CD4-positive, alpha-beta T cell treated with Interleukin-1 beta for 1 hour (primary cell): Measurements from ENCODE around the gene RASSF5.
"Not testable (repeated sequence)": the region's sequence is repeated elsewhere in the genome, so short reads cannot be mapped to it uniquely, and the experiment has no call there.

Experiments used
- DNase-seq, 2 donors: peaks; one replicate each; pipeline ENCODE4 v3.0.0-alpha.2; 2020 to 2022

Gene RASSF5

DNA sequence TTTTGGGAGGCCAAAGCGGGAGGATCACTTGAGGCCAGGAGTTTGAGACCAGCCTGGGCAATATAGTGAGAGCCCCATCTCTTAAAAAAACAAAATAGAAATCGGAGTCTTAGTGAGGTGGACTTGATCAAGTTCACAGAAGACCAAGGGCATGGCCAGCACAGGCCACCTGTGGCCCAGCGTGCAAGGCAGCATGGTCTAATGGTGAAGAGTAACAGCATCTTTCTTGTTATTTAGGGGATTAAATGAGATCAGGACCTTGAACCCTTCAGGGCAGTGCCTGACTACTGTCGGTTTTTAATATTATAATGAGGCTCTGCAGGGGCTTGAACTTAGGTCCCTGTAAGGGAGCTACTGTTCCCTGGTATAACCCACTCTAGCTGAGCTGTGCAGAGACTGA lies 66.4 kb downstream of the RASSF5 start:
- no peak for DNase-seq

- peak; percentile 67 to 79 for DNase-seq
Measured at GRCh38 chr1:206575165-206575893, 68.0 kb downstream of the RASSF5 start.

- no peak for DNase-seq
Measured at GRCh38 chr1:206575894-206576737, 68.8 kb downstream of the RASSF5 start.

- no peak for DNase-seq
Measured at GRCh38 chr1:206577626-206578025, 70.3 kb downstream of the RASSF5 start.

GRCh38 chr1:206578068-206578977 lies 71.0 kb downstream of the RASSF5 start:
- peak in 1 of 2 donors; percentile 44 for DNase-seq

- no peak for DNase-seq
Measured at GRCh38 chr1:206578978-206579374, 71.6 kb downstream of the RASSF5 start.

DNA sequence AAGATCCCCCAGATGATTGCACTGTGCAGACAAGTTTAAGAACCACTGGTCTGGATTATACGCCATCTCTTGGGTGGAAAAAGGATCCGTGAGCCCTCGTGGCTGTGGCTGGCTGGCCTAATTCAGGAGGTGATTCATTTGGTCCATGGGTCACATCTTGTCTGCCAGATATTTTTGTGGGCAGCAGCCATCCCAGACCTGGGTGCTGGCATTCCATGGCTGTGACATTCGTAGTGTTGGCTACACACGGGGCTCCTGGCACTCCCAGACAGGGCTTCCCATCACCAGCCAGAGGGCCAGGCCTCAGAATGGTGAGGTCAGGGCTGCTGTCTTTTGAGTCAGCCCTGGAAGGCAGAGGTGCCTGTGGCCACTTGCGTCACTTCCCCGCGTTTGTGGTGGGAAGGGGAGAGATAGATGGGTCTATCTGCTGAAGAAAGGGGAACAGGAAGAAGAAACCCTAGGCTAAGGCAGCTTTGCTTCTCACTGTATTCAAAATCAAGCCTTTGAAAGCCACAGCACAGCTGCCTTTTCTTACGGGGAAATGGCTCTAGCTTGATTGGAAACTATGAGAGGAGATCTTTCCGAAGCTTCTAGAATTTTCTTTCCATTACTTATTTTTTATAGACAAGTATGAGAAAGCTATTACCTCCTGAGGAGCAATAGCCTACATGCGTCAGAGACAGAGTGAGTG lies 72.6 kb downstream of the RASSF5 start:
- DNase-seq, result peak; percentile 90 to 94

DNA sequence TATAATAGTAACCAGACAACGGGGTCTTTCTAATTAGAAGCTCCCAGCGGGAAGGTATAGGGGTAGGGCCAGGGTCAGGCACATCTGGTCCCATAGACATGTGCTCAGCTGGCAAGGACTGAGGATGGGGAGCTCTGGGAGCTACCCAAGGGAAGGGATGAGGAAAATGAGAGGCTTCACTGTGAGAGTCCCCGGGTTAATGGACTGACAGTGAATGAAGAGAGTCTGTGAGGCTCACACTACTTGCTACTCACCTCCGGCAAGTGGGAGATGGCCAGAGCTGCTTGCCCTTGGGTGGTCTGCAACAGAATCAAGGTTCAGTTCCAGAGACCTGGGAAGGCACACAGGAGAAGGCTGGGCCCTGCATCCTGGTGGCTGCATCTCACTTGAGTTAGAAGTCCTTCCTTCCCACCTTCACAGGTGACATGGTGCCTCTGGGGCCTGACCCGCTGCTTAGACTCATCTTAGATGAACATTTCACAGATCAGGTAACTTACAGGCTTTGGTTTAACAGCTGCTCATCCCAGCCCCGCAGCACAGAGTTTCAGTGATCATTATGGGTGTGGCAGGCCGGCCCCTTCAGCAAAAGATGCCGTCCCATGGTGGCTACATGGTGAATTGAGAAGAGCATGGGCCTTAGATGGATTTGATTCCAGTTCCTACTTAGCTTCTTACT lies 73.2 kb downstream of the RASSF5 start:
- DNase-seq, result no peak

DNA sequence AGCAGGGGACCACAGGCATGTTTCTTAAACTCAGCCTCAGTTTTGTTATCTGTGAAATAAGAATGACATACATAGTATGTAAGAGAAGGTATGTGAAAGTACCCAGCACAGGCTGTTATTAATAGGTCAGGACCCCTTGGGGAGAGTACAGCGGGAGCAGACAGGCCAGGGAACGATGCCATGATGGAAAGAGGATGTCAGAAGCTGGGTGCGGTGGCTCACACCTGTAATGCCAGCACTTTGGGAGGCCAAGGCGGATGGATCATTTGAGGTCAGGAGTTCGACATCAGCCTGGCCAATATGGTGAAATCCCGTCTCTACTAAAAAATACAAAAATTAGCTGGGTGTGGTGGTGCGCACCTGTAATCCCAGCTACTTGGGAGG lies 73.8 kb downstream of the RASSF5 start:
- not testable (repeated sequence) for DNase-seq

- DNase-seq, result peak; percentile 83 to 89
Measured at GRCh38 chr1:206581571-206581981, 74.2 kb downstream of the RASSF5 start.

DNA sequence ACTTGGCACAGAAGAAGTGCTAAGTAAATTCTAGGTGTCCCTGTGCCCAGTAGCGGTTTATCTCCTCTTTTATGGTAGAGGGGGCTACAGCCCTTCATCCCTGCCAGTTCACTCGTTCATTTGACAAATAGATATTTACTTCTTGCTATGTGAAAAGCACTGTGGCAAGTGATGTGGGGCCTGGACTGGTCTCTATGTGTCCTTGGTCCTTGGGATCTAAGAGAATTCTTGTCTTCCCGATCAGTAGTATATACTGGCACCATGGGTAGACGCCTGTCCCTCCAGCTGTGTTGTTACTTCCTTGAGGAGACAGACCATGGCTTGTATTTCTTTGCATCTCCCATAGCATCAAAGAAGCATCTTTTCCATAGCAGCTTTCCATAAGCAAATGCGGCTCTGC lies 75.2 kb downstream of the RASSF5 start:
- no peak for DNase-seq

GRCh38 chr1:206582971-206583706 lies 75.8 kb downstream of the RASSF5 start:
- no peak for DNase-seq

DNA sequence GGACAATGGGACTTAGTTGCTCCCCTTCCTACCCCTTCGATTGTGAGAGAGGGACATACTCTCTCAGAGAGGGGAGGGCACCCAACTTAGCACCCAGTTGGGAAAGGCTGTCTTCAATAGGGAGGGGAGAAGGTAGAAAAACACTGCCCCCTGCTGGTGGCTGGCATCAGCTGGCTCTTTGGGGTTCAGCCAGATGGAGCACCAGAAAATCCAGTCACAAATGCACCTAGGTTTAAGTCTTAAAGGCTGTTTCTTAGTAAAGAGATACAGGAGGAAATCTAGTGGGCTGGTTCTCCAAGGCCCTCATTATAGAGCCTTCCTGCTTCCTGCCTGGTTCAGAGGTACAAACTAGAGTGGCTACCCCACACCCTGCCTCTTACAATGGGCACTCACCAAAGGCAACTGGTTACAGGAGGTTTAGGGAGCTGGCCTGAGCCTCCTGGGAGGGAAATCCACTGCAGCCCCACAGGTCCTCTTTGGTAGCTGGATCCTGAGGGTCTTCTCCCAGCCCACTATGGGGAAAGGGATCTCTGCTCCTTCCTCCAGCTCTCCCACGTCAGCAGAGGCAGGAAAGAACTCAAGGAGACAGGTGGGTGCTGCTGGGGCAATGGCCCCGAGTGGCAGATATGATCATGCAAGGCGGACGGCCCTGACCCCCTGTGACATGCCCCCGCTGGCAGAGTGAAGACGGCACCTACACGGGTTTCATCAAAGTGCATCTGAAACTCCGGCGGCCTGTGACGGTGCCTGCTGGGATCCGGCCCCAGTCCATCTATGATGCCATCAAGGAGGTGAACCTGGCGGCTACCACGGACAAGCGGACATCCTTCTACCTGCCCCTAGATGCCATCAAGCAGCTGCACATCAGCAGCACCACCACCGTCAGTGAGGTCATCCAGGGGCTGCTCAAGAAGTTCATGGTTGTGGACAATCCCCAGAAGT lies 76.6 kb downstream of the RASSF5 start:
- peak; percentile 83 to 86 for DNase-seq

DNA sequence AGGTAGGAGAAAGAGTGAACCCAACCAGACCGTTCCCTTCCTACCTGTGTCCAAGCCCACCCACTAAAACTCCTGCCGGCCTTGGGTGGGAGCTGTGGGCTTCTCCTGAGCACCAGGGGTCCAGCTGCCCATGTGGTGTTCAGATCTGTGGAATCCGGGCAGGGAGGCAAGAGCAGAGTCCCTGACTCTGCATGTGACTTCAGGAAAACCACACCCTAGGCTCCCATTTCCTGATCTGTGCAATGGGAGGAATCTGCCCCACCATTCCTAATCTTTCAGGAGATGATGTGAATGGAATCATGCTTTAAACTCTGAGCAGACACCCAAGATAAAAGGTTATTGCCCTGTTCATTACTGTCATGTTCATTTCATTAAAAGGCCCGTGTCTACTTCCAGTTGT lies 77.4 kb downstream of the RASSF5 start:
- DNase-seq, result no peak

GRCh38 chr1:206586501-206587445 lies 79.4 kb downstream of the RASSF5 start:
- DNase-seq, result no peak

GRCh38 chr1:206587904-206588303 lies 80.6 kb downstream of the RASSF5 start:
- no peak for DNase-seq

DNA sequence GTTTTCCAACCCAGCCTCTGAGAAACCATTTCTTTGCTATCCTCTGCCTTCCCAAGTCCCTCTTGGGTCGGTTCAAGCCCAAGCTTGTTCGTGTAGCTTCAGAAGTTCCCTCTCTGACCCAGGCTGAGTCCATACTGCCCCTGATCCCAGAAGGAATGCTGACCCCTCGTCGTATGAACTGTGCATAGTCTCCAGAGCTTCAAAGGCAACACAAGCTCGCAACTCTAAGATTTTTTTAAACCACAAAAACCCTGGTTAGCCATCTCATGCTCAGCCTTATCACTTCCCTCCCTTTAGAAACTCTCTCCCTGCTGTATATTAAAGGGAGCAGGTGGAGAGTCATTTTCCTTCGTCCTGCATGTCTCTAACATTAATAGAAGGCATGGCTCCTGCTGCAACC lies 81.2 kb downstream of the RASSF5 start:
- no peak for DNase-seq

GRCh38 chr1:206589206-206589605 lies 81.9 kb downstream of the RASSF5 start:
- DNase-seq, result no peak
